Suprapubic skin (tissue), 3 donors: Measurements from ENCODE around the gene UNKL.

ENCODE experiments used
- CTCF ChIP-seq, 2 donors: fragments of 200-600 bp in 1 of 2; fragments of 450-650 bp in 1 of 2; sonication (generic) in 1 of 2; IDR thresholded peaks; one replicate each; pipeline ENCODE4 v1.5.1; 2016 to 2019; ENCODE audit warnings: antibody characterized with exemption in 2 of 2, mild to moderate bottlenecking in 1 of 2, moderate library complexity in 1 of 2
- EP300 ChIP-seq: sonication (generic); formaldehyde crosslinking; IDR thresholded peaks from one replicate; pipeline ENCODE4 v1.6.1; 2017; ENCODE audit warnings: antibody characterized with exemption
- POLR2A ChIP-seq, 2 donors: fragments of 450-650 bp; IDR thresholded peaks; one replicate each; pipeline ENCODE4 v1.6.1; 2017; ENCODE audit warnings: antibody characterized with exemption in 2 of 2, mild to moderate bottlenecking in 2 of 2, moderate library complexity in 2 of 2

GRCh38 chr16:1427473-1428461, 13.3 kb upstream of the UNKL start:
- TF ChIP-seq EP300 (no peak), POLR2A (IDR thresholded peaks at IDR 0.05) (no peak), CTCF (IDR thresholded peaks at IDR 0.05) (no peak)
